ENCODE measurements around the gene AGFG2.
A peak's percentile ranks its signal among the peaks of the same experiment; 100 is the strongest.

The AGFG2 gene

GRCh38 chr7:100607111-100607510 lies 68.1 kb downstream of the AGFG2 start:
- TF ChIP-seq, protein P1, sequence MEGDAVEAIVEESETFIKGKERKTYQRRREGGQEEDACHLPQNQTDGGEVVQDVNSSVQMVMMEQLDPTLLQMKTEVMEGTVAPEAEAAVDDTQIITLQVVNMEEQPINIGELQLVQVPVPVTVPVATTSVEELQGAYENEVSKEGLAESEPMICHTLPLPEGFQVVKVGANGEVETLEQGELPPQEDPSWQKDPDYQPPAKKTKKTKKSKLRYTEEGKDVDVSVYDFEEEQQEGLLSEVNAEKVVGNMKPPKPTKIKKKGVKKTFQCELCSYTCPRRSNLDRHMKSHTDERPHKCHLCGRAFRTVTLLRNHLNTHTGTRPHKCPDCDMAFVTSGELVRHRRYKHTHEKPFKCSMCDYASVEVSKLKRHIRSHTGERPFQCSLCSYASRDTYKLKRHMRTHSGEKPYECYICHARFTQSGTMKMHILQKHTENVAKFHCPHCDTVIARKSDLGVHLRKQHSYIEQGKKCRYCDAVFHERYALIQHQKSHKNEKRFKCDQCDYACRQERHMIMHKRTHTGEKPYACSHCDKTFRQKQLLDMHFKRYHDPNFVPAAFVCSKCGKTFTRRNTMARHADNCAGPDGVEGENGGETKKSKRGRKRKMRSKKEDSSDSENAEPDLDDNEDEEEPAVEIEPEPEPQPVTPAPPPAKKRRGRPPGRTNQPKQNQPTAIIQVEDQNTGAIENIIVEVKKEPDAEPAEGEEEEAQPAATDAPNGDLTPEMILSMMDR (conservative IDR thresholded peaks at IDR 0.05; ENCODE audit: control insufficient read depth, insufficient read depth, low read depth, low read length): no peak
- peak; percentile 74 for DNase-seq (ENCODE audit: low read depth)
- H3K4me3 ChIP-seq (ENCODE audit: control insufficient read depth, low read depth, low read length): no peak overlapping the region

- TF ChIP-seq, protein P1 (conservative IDR thresholded peaks at IDR 0.05; ENCODE audit: control insufficient read depth, insufficient read depth, low read depth, low read length): no peak
- no peak overlapping the region for H3K4me3 ChIP-seq (ENCODE audit: control insufficient read depth, low read depth, low read length)
- DNase-seq (ENCODE audit: low read depth): no peak
Observed at GRCh38 chr7:100609958-100610357, 71.0 kb downstream of the AGFG2 start.

DNA sequence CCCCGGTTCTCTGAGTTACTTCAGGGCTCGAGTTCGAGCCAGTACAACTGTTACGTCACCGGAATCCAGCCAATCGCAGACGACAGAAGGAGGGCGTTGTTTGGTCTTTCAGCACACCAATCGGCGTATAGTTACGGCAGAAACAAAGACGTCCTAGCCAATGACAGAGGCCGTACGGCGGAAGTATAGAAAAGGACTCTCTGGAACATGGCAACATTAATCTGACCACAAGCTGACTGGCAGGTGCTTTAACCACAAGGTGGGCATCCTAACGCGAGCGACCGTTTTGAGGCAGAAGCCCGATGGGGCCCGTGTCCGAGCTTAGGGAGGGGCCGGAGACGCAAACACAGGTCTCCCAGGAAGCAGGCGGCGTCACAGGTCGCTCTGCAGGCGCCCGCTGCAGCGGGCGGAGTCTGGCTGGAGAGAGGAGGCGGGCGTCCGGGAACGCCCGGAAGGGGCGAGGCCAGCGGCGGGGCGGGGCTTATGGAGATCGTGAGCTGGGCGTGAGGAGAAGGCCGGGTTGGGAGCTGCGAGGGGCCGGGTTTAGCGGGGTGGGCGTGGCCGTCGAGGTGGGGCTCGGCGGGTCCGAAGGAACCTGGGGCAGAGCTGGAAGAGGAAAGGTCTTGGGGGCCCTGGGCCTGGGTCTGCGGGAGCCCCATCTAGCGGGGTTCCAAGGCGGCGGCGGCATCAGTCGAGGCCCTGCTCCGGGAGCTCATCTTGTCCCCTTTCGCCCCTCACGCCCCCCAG lies 73.2 kb downstream of the AGFG2 start, which contains the start of gene MOSPD3:
TSS of gene MOSPD3 (plus strand) at position 558 of the 747 bp plus-strand sequence. CDS start 252 bp downstream, outside the sequence.
- peak within 1 kb of the TSS; percentile 77 for H3K4me3 ChIP-seq (ENCODE audit: control insufficient read depth, low read depth, low read length)
- TF ChIP-seq, protein P1 (conservative IDR thresholded peaks at IDR 0.05; ENCODE audit: control insufficient read depth, insufficient read depth, low read depth, low read length): no peak
- DNase-seq (ENCODE audit: low read depth): peak; percentile 99

DNA sequence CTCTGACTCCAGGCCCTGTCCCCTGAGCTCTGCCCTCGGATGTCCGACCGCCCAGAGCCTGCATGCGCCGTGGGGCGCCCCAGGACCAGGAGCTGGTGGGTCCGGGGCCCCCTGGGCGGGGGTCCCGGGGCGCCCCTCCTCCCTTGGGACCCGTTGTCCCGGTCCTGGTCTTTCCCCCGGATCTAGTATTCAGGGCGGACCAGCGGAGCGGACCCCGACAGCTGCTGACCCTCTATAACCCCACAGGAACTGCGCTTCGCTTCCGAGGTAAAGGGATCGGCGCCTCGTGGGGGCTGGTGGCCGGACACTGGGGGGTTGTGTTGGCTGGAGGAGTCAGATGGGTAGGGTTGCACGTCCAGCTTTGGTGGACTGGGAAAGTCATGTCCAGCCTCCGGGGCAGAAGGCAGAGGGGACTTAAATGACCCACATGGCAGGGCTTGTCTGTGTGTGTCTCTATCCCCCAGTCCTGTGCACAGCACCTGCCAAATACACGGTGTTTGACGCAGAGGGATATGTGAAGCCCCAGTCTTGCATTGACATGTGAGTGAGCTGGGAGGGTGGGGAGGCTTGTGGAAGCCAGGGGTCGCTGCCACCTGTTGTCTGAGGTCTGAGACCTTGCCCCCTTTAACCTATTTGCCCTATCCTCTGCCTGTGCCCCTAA lies 73.9 kb downstream of the AGFG2 start:
- H3K4me3 ChIP-seq (ENCODE audit: control insufficient read depth, low read depth, low read length): peak overlapping the region; percentile 77
- DNase-seq (ENCODE audit: low read depth): no peak
- TF ChIP-seq, protein P1 (conservative IDR thresholded peaks at IDR 0.05; ENCODE audit: control insufficient read depth, insufficient read depth, low read depth, low read length): peak; percentile 4

- DNase-seq (ENCODE audit: low read depth): no peak
- no peak overlapping the region for H3K4me3 ChIP-seq (ENCODE audit: control insufficient read depth, low read depth, low read length)
- TF ChIP-seq, protein P1 (conservative IDR thresholded peaks at IDR 0.05; ENCODE audit: control insufficient read depth, insufficient read depth, low read depth, low read length): no peak
Observed at GRCh38 chr7:100613412-100614175, 74.6 kb downstream of the AGFG2 start.

- no peak overlapping the region for H3K4me3 ChIP-seq (ENCODE audit: control insufficient read depth, low read depth, low read length)
- TF ChIP-seq, protein P1 (conservative IDR thresholded peaks at IDR 0.05; ENCODE audit: control insufficient read depth, insufficient read depth, low read depth, low read length): no peak
- DNase-seq (ENCODE audit: low read depth): peak; percentile 36
Observed at GRCh38 chr7:100614308-100614861, 75.4 kb downstream of the AGFG2 start.

Measured in fibroblast of mammary gland (primary cell).